Activated T-cell treated with anti-CD3 and anti-CD28 coated beads, Interleukin-2, amount 50 U/mL, for 72 hours (primary cell): Measurements from ENCODE around the gene CASP9. TPM values are rescaled to one million over a fixed set of nuclear protein-coding genes. Genes with fewer than 3 reads are reported as not detected.
A peak's percentile ranks its signal among the peaks of the same experiment; 100 is the strongest.

ENCODE experiments used
- ATAC-seq, 2 donors: fragments of 150-1000 bp; cut with Tn5 transposase; replicated peaks in 1 of 2; 2 replicates each; pipeline ENCODE4 v1.10.0; 2021; ENCODE audit warnings: moderate library complexity in 2 of 2, mild to moderate bottlenecking in 1 of 2
- DNase-seq, 2 donors: peaks; one replicate each; pipeline ENCODE4 v3.0.0; 2021 to 2022; ENCODE audit warnings: mixed read lengths in 1 of 2
- H3K27ac Mint-ChIP-seq: one replicate; pipeline ENCODE4 v1.8.0; 2022; ENCODE audit warnings: mild to moderate bottlenecking, moderate library complexity, mixed read lengths
- H3K27me3 Mint-ChIP-seq: one replicate; pipeline ENCODE4 v1.8.0; 2022; ENCODE audit warnings: low read depth, mixed read lengths
- H3K36me3 Mint-ChIP-seq, 2 donors: one replicate each; pipeline ENCODE4 v1.8.0; 2022; ENCODE audit warnings: mixed read lengths in 2 of 2, mild to moderate bottlenecking in 1 of 2; ENCODE audit not compliant: insufficient read depth in 2 of 2
- H3K4me1 Mint-ChIP-seq: one replicate; pipeline ENCODE4 v1.8.0; 2022; ENCODE audit warnings: low read depth, mixed read lengths
- H3K4me3 Mint-ChIP-seq, 2 donors: one replicate each; pipeline ENCODE4 v1.8.0; 2022; ENCODE audit warnings: mild to moderate bottlenecking in 2 of 2, mixed read lengths in 2 of 2, moderate library complexity in 2 of 2
- H3K9me3 Mint-ChIP-seq, 2 donors: one replicate each; pipeline ENCODE4 v1.8.0; 2022; ENCODE audit warnings: mixed read lengths in 2 of 2
- total RNA-seq, 2 donors: library from RNA; stranded (reverse); gene quantifications; one replicate each; pipeline ENCODE4 v1.2.3, GENCODE V29; 2022

CASP9 gene
- total RNA-seq = 10 to 100 TPM; 13.4 to 16.3 TPM

DNA sequence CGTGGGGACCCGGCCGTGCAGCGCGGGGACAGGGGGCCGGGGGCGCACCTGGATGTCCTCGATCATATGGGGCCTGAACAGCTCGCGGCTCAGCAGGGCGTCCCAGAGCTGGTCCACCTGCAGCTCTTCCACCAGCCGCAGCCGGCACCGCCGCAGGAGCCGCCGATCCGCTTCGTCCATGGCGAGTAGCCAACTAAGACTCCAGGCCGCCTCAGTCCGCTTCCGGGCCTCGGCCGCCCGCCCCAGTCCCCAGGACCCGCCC is at the start of gene CASP9:
TSS of gene CASP9 (minus strand) at position 195 of the 262 bp plus-strand sequence. CDS start at position 180, 15 bp downstream.
- DNase-seq (no peak), ATAC-seq (no peak)
- Mint-ChIP-seq H3K4me1 (peaks cover 52% of the 10 kb centered on the region), H3K27ac (peak within 1 kb of the TSS; percentile 93), H3K9me3 (no peaks in the 10 kb centered on the region), H3K27me3 (no peaks in the 10 kb centered on the region), H3K4me3 (peak within 1 kb of the TSS; percentile 88 to 93), H3K36me3 (no peaks in the 10 kb centered on the region)

DNA sequence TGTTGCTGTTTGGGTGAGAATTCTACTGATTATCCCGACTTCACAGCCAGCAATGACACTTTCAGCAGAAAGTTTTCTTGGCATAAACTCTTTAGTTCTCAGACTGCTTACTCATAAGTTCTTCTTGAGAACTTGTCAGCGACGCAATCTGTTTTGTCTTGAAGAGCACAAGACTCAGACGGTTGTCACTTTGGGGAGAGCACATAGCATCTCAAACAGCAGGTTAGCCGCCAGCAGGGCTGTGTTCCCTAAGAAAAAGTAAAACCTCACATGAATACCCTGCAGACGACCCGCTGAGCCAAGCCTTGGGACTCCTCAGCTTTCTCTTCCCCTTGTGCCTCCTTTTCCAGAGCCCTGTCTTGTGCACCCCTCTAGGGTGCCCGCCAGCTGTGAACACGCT is 49.5 kb upstream of the CASP9 start:
- Mint-ChIP-seq H3K27me3 (no peaks in the 10 kb centered on the region), H3K9me3 (no peaks in the 10 kb centered on the region), H3K36me3 (peaks cover 0 to 5% of the 10 kb centered on the region in 2 donors), H3K4me3 (no peak overlapping the region), H3K27ac (no peak overlapping the region), H3K4me1 (peaks cover 18% of the 10 kb centered on the region)
- no peak for ATAC-seq
- DNase-seq = no peak

DNA sequence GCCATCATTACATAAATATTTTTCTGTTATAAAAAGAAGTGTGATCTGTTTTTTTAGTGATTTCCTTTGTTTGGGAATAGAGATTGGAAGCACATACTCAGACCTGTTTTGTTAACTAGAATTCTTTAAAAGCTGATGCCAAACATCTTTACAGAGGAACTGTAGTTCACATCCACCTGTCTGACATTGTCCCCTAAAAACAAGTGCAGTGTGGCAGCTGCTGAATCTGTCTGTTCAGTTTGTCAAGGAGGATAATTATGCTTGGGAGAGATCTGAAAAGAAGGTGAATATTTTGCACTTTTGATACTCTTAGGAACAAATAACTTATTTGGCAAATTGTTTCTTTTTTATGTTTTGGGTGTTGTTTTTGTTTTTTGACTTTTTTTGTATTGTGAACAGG is 47.3 kb upstream of the CASP9 start:
- ATAC-seq (no peak), DNase-seq (no peak)
- H3K36me3 Mint-ChIP-seq = peaks cover 2 to 6% of the 10 kb centered on the region in 2 donors
- H3K4me3 Mint-ChIP-seq = no peak overlapping the region
- H3K4me1 Mint-ChIP-seq = no peaks in the 10 kb centered on the region
- H3K9me3 Mint-ChIP-seq = no peaks in the 10 kb centered on the region
- peak overlapping the region; percentile 70 for H3K27ac Mint-ChIP-seq
- no peaks in the 10 kb centered on the region for H3K27me3 Mint-ChIP-seq

DNA sequence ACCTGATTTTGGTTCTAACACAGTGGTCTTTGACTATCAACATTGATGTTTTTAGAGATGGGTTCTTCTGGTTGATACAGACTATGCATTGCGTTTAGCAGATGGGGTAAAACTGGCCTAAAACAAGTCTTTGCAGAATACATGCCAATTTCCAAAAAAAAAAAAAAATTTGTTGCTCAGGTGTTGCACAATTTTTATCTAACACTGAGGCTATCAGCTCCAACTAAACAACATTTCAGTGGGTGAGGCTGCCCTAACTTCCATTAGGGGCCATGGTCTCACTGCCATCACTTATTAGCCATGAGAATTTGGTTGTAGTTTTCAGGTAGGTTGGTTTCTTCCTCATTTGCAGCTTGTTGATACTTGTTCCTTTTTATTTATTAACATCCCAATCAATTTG is 46.8 kb upstream of the CASP9 start:
- Mint-ChIP-seq H3K4me3 (no peak overlapping the region), H3K27me3 (no peaks in the 10 kb centered on the region), H3K4me1 (no peaks in the 10 kb centered on the region), H3K36me3 (peaks cover 3 to 6% of the 10 kb centered on the region in 2 donors), H3K27ac (peak overlapping the region; percentile 70), H3K9me3 (no peaks in the 10 kb centered on the region)
- ATAC-seq = no peak
- no peak for DNase-seq

DNA sequence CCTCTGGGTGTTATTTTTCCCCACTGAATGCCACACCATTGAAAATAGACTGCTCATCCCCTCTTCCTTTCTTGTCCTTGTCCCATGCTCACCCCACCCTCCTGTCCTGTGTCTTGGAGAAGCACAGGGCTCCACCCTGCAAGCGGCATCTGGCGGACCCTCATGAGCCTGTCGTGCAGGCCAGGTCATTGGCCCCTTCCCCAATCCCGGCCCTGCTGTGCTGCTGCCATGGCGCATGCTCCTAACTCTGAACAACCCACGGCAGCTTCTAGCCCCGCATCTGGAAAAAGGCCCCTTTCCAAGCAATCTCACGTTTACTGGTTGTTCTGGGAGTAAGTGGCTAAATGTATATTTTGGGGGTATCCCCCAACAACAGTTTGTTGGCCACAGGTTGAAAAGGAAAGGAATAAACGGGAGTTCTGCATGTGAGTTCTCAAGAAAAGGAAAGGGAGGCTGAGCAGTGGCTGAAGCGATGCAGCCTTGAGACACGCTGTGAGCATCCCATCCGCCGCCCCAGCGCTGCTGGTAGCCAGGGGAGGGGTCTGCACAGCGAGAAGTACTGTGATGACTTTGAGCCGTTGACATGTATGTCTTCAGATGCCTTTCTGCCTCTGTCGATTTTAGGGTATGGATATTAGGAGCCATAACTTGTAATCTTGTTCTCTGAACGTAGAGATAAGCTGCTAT is 44.5 kb upstream of the CASP9 start:
- H3K27me3 Mint-ChIP-seq = no peaks in the 10 kb centered on the region

DNA sequence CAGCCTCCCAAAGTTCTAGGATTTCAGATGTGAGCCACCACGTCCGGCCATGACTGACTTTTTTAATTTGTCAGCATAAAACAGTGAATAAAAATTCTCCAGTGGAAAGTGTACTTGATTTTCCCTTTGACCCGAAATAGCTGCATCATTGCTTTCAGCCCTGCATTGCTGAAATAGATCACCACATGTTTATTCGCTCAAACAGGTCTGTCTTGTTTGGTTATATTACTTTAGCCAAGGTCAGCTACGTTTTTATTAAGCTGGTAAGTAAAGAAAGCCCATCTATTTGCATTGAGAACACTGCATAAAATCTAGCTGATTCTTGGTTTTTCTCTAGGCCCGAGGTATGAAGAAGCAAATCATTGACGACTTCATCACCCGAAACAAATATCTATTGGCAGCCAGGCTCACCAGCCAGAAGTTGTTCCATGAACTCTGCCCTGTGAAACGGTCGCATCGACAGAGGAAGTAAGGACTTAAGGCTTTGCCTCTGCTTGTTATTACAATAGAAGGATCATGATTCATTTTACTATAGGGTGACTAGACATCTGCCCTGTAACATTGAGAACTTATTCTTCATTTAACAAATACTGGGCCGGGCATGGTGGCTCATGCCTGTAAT is 35.3 kb upstream of the CASP9 start:
- Mint-ChIP-seq H3K36me3 (peaks cover 0 to 2% of the 10 kb centered on the region in 2 donors), H3K27ac (no peak overlapping the region), H3K4me3 (no peak overlapping the region), H3K9me3 (no peaks in the 10 kb centered on the region), H3K4me1 (no peaks in the 10 kb centered on the region), H3K27me3 (no peaks in the 10 kb centered on the region)
- DNase-seq = no peak
- no peak for ATAC-seq

More for the DNA sequence above, 44.5 kb upstream of the CASP9 start:
- no peaks in the 10 kb centered on the region for H3K4me1 Mint-ChIP-seq
- ATAC-seq (no peak), DNase-seq (no peak)
- H3K9me3 Mint-ChIP-seq = no peaks in the 10 kb centered on the region
- no peak overlapping the region for H3K27ac Mint-ChIP-seq
- no peak overlapping the region for H3K4me3 Mint-ChIP-seq
- peaks cover 3 to 9% of the 10 kb centered on the region in 2 donors for H3K36me3 Mint-ChIP-seq

DNA sequence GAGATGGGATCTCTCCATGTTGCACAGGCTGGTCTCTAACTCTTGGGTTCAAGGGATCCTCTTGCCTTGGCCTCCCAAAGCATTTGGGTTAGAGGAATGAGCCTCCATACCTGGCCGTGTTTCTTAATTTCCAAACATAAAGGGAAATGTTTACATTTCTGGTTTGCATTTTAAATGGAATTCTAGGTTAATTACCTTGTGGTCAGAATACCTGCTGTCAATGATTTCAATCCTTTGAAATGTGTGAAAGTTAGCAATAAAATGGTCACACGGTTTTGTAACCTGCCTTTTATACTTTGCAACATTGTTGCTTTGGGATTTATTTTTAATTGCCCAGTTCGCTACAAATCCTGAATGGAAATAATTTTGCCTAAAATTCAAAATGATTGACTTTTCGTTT is 34.5 kb upstream of the CASP9 start:
- ATAC-seq (no peak), DNase-seq (no peak)
- no peak overlapping the region for H3K4me3 Mint-ChIP-seq
- no peaks in the 10 kb centered on the region for H3K4me1 Mint-ChIP-seq
- H3K36me3 Mint-ChIP-seq = peaks cover 0 to 2% of the 10 kb centered on the region in 2 donors
- no peaks in the 10 kb centered on the region for H3K9me3 Mint-ChIP-seq
- no peaks in the 10 kb centered on the region for H3K27me3 Mint-ChIP-seq
- H3K27ac Mint-ChIP-seq = no peak overlapping the region

DNA sequence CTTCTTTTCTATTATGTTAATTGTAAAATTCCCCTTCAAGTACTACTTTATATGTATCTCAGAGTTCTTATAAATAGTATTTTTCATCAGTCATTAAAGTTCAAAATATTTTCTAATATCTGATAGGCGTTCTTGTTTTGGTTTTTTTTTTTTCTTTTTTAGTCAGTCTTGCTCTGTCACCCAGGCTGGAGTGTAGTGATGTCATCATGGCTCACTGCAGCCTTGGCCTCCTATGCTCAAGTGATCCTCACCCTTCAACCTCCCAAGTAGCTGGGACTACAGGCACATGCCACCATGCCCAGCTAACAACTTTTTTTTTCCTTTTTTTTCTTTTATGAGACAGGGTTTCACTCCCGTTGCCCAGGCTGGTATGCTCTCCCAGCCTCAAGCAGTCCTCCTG is 33.6 kb upstream of the CASP9 start:
- DNase-seq (no peak), ATAC-seq (no peak)
- peaks cover 0 to 2% of the 10 kb centered on the region in 2 donors for H3K36me3 Mint-ChIP-seq
- H3K9me3 Mint-ChIP-seq = no peaks in the 10 kb centered on the region
- no peaks in the 10 kb centered on the region for H3K4me1 Mint-ChIP-seq
- no peak overlapping the region for H3K27ac Mint-ChIP-seq
- no peaks in the 10 kb centered on the region for H3K27me3 Mint-ChIP-seq
- no peak overlapping the region for H3K4me3 Mint-ChIP-seq

DNA sequence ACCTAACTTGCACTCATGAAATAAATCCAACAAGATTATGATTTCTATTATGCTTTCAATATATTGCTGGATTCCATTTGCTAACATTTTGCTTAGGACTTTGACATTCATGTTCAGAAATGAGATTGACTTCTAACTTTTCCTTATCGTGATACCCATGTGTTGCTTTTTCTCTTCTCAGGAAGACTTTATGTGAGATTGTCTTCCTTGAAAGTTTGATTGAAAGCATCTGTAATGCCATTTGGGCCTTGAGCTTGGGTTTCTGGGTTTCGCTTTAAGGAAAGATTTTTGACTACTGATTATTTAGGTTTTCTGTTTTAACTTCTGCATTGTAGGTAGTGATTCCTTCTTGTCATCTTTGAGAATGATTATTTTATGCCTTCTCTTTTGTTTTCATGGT is 33.0 kb upstream of the CASP9 start:
- ATAC-seq (no peak), DNase-seq (no peak)
- peaks cover 0 to 2% of the 10 kb centered on the region in 2 donors for H3K36me3 Mint-ChIP-seq
- H3K27me3 Mint-ChIP-seq = no peaks in the 10 kb centered on the region
- H3K4me3 Mint-ChIP-seq = no peak overlapping the region
- no peak overlapping the region for H3K27ac Mint-ChIP-seq
- H3K4me1 Mint-ChIP-seq = no peaks in the 10 kb centered on the region
- no peaks in the 10 kb centered on the region for H3K9me3 Mint-ChIP-seq

DNA sequence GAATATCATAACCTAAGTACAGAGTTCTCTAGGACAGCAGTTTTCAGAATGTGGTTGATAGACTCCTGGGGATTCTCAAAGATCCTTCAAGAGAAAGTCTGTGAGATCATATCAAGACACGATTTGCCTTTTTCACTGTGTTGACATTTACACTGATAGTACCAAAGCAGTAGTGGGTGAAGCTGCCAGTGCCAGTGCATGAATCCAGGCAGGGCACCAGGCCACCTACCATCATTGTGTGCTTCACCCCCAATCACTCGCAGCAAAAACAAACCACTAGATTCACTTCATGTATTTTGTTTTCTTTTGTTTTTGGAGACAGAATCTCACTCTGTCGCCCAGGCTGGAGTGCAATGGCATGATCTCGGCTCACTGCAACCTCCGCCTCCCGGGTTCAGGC is 26.6 kb upstream of the CASP9 start:
- DNase-seq (no peak), ATAC-seq (no peak)
- no peak overlapping the region for H3K27ac Mint-ChIP-seq
- no peaks in the 10 kb centered on the region for H3K4me1 Mint-ChIP-seq
- H3K27me3 Mint-ChIP-seq = no peaks in the 10 kb centered on the region
- H3K9me3 Mint-ChIP-seq = no peaks in the 10 kb centered on the region
- H3K4me3 Mint-ChIP-seq = no peak overlapping the region
- H3K36me3 Mint-ChIP-seq = peaks cover 6 to 8% of the 10 kb centered on the region in 2 donors

DNA sequence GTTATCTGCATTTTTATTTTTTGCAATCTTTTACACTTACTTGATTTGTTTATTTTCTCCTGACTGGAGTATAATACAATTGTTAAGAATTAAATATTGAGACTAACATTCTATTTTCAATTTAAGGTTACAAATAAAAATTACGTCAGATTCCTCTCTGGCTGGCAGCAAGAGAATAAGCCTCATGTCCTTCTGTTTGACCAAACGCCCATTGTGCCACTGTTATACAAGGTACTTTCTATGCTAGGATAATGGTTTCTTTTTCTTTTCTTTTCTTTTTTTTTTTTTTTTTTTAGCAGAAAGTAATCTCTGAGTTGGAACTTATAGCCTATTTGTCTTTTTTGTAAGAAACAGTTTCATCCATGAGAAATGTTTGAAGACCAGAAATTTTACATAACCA is 22.6 kb upstream of the CASP9 start:
- DNase-seq = no peak
- ATAC-seq = no peak
- no peaks in the 10 kb centered on the region for H3K27me3 Mint-ChIP-seq
- no peaks in the 10 kb centered on the region for H3K4me1 Mint-ChIP-seq
- no peak overlapping the region for H3K27ac Mint-ChIP-seq
- no peak overlapping the region for H3K4me3 Mint-ChIP-seq
- peaks cover 6 to 8% of the 10 kb centered on the region in 2 donors for H3K36me3 Mint-ChIP-seq
- H3K9me3 Mint-ChIP-seq = no peaks in the 10 kb centered on the region

DNA sequence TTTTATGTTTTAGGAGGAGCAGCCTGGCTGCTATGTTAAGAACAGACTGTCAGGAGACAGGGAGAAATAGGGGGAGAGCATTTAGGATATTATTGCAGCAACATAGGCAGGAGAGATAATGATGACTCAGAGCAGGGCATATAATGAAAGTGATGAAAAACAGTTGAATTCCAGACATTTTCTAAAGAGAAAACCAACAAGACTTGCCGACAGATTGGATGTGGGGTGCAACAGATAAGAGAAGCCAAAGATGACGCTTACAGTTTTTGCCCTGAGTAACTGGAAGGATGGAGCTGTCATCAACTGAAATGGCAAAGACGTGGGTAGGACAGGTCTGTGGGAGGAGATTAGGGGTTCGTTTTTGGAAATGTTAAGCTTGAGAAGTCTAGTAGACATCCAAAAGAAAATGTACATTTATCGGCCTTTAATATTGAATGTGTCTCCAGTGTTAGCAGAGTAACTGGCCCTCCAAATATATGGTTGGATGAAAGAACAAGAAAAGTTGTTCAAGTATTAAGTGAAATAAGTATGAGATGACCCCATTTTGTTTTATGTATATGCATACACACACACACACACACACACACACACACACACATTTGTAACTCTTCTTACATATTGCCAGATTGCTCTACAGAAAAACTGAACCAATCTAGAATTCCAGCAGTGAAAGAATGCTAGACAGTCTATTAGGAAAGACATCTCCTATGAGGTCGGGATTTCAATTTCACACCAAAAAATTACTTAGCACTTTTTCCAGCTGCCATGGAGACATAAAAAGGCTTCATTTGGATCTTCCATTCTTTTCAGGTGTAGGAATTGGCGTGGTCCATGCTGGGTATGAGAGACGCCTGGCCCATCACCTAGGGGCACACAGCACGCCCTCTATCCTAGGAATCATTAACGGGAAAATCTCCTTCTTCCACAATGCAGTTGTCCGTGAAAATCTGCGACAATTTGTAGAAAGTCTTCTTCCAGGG is 19.9 kb upstream of the CASP9 start:
- Mint-ChIP-seq H3K36me3 (peaks cover 4 to 5% of the 10 kb centered on the region in 2 donors), H3K9me3 (no peaks in the 10 kb centered on the region), H3K27ac (no peak overlapping the region), H3K4me1 (no peaks in the 10 kb centered on the region), H3K4me3 (no peak overlapping the region), H3K27me3 (no peaks in the 10 kb centered on the region)
- ATAC-seq = no peak
- no peak for DNase-seq

DNA sequence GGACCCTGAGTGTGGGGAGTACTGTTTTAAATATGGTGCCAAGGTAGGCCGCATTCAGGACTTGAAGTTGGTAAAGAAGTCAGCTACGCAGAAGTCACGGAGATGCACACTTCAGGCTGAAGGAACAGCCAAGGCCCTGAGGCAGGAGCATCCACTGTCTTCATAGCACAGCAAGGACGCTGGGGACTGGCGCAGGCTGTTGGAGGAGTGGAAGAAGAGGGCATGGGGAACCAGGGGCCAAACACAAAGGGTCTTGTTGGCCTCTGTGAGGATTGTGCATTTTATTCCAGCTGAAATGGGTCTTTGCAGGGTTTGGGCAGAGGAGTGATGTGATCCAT is 19.2 kb upstream of the CASP9 start:
- peaks cover 5 to 6% of the 10 kb centered on the region in 2 donors for H3K36me3 Mint-ChIP-seq
- no peaks in the 10 kb centered on the region for H3K4me1 Mint-ChIP-seq
- ATAC-seq (no peak), DNase-seq (no peak)
- no peaks in the 10 kb centered on the region for H3K27me3 Mint-ChIP-seq
- no peak overlapping the region for H3K4me3 Mint-ChIP-seq
- H3K9me3 Mint-ChIP-seq = no peaks in the 10 kb centered on the region
- no peak overlapping the region for H3K27ac Mint-ChIP-seq
